NCI-H748 treated with DMSO at 0.1 percent for 48 hours (cell line): ENCODE results near the gene SNCAIP.

Experiments used
- DNase-seq: peaks from one replicate; lab custom pipeline; 2025; lab: John Stamatoyannopoulos, UW

SNCAIP gene

DNA sequence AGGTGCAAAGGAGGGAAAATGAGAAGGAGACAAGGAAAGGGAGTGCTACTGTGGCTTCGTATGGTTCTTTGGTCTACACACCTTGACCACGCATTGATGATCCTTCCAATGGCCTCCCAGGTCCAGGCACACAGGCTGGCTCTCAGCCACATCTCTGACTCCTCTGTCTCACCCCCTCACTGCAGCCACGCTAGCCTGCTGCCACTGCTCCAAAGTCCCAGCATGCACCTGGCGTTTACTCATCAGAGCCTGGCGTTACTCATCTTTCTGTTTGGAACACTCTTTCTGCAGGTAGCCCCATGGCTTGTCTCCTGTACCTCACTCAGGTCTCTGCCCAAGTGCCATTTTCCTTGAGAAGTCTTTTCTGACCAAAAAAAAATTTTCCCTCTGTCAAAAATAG lies 195.5 kb downstream of the SNCAIP start:
- DNase-seq, result no peak

DNA sequence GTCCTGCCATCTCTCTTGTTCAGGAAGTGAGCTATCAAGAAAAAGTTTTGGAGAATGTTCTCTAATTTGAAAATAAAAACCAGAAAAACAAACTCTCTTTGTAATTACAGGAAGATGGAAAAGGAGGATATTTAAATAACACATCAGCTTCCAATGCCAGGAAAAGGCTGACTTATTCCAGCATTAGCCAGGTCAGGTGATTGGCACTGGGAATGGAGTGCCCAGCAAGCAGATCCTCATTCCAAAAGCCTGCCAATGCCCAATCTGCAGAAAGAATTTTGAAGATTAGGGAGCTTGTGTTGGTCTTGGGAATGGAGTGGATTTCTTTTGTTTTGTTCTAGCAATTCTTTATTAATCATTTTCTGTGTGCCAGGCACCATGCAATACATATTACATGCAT lies 196.6 kb downstream of the SNCAIP start:
- DNase-seq, result no peak
